ENCODE data around the gene PTPN14. TPM values are rescaled to one million over a fixed set of nuclear protein-coding genes. Genes with fewer than 3 reads are reported as not detected.

The PTPN14 gene
- total and polyA plus RNA-seq, 2 of the 8 experiments (the other 6 are each of a cell fraction or from before 2014, with no cell fraction given) = 14.4 to 93.6 TPM

GRCh38 chr1:214473862-214474261 is 77.5 kb downstream of the PTPN14 start:
- Histone ChIP-seq H3K18ac (ENCODE audit: extremely low read depth, low read length) (no peak overlapping the region), H2AFZ (ENCODE audit: low read length) (no peak overlapping the region), H4K8ac (ENCODE audit: extremely low read depth, insufficient read depth, low read length) (no peak overlapping the region), H3K9me3 (ENCODE audit: insufficient read depth in 2 of 2, low read depth in 1 of 2, low read length in 1 of 2) (no peaks in the 10 kb centered on the region), H3K23me2 (ENCODE audit: low read depth, low read length) (no peaks in the 10 kb centered on the region), H3K4me3 (ENCODE audit: extremely low read depth in 1 of 4, insufficient read depth in 2 of 4, low read depth in 3 of 4, low read length in 4 of 4) (no peak overlapping the region), H2BK12ac (ENCODE audit: low read depth, low read length) (no peak overlapping the region; the same call in 1 of the 2 replicates), H2BK5ac (ENCODE audit: low read depth, low read length) (no peak overlapping the region), H4K91ac (replicated peaks; ENCODE audit: insufficient read length, low read length) (no peak overlapping the region), H3K79me2 (ENCODE audit: control insufficient read depth in 1 of 2, insufficient read depth in 2 of 2, low read length in 2 of 2) (peaks cover 4 to 90% of the 10 kb centered on the region in 2 experiments; a peak in 3 of 4 replicates), H3K56ac (replicated peaks; ENCODE audit: insufficient read length, low read depth, low read length) (no peak overlapping the region), H3K79me1 (ENCODE audit: low read depth, low read length) (no peaks in the 10 kb centered on the region; the same call in 1 of the 2 replicates), H3K4me1 (replicated peaks in 1 of 4; ENCODE audit: control insufficient read depth in 3 of 4, insufficient read depth in 4 of 4, low read length in 3 of 4) (peaks cover 0 to 26% (median 10%) of the 10 kb centered on the region in 4 experiments; a peak in 5 of 7 replicates), H3K4ac (replicated peaks; ENCODE audit: insufficient read length, low read depth, low read length) (no peak overlapping the region), H3K9ac (replicated peaks in 1 of 4; ENCODE audit: extremely low read depth in 1 of 4, low read depth in 3 of 4, low read length in 3 of 4) (peak overlapping the region in 1 of 4 experiments; percentile 34; a peak in 1 of 7 replicates), H3K14ac (ENCODE audit: insufficient read length) (no peak overlapping the region), H3K36me3 (ENCODE audit: control insufficient read depth in 2 of 4, insufficient read depth in 4 of 4, low read length in 3 of 4) (no peaks in the 10 kb centered on the region), H2BK120ac (replicated peaks; ENCODE audit: low read depth, low read length) (no peak overlapping the region), H3K27me3 (replicated peaks in 1 of 4; ENCODE audit: control insufficient read depth in 3 of 4, extremely low read depth in 1 of 4, insufficient read depth in 3 of 4, low read length in 3 of 4) (no peaks in the 10 kb centered on the region), H2BK15ac (ENCODE audit: low read length) (no peak overlapping the region), H2BK20ac (ENCODE audit: low read length) (no peak overlapping the region), H3K23ac (ENCODE audit: insufficient read length) (no peak overlapping the region), H3K4me2 (ENCODE audit: insufficient read depth in 1 of 2, low read depth in 2 of 2, low read length in 2 of 2) (no peak overlapping the region), H4K20me1 (replicated peaks in 1 of 2; ENCODE audit: control insufficient read depth in 1 of 2, insufficient read depth in 2 of 2, low read length in 2 of 2) (no peaks in the 10 kb centered on the region), H4K5ac (ENCODE audit: insufficient read length, low read depth, low read length) (no peak overlapping the region), H2AK5ac (ENCODE audit: low read depth, low read length) (peak overlapping the region; percentile 18; the same call in 1 of the 2 replicates), H3K27ac (ENCODE audit: low read depth, low read length) (no peak overlapping the region)
- CTCF ChIA-PET (ENCODE audit: partially characterized antibody) = interaction anchor here (1.1 to 2.1 kb wide), 8 partner anchors 8 to 144 kb away, joined by 3 to 10 read pairs (median 3); no protein-coding TSS in a partner anchor
- POLR2A ChIA-PET (ENCODE audit: partially characterized antibody) = interaction anchor here (0.9 to 4.2 kb wide), 3 partner anchors 14 to 78 kb away, joined by 3 to 25 read pairs (median 9); partner anchors contain the start of gene PTPN14
- WGBS, 2 experiments (ENCODE audit: extremely low coverage in 1 of 2, insufficient coverage in 1 of 2, insufficient read length in 1 of 2, insufficient replicate concordance in 2 of 2, low coverage in 1 of 2, low lambda C conversion rate in 2 of 2, missing lambda C conversion rate in 1 of 2) = 95% methylated on average over 2 of the region's 2 CpGs; no CpG with 5 or more reads in 1 of the 2 experiments
- no peak for DNase-seq (ENCODE audit: low read depth in 1 of 2, low spot score in 2 of 2)
- FAIRE-seq = no peak
- TF ChIP-seq BACH1 (IDR thresholded peaks at IDR 0.05; ENCODE audit: low read length) (no peak), KDM4A (IDR thresholded peaks at IDR 0.05; ENCODE audit: low read depth, low read length, severe bottlenecking) (no peak), RXRA (IDR thresholded peaks at IDR 0.05; ENCODE audit: insufficient read depth, low read depth, low read length) (no peak), KDM1A (IDR thresholded peaks at IDR 0.05; ENCODE audit: borderline replicate concordance, low read length) (no peak), EP300 (IDR thresholded peaks at IDR 0.05; ENCODE audit: borderline replicate concordance in 1 of 2, low read depth in 2 of 2, low read length in 2 of 2) (no peak), PHF8 (conservative IDR thresholded peaks at IDR 0.05; ENCODE audit: low read depth, low read length) (no peak), CBX5 (IDR thresholded peaks at IDR 0.05; ENCODE audit: low read depth, low read length) (no peak), CHD2 (IDR thresholded peaks at IDR 0.05; ENCODE audit: low read length) (no peak), MAX (IDR thresholded peaks at IDR 0.05) (no peak), SP4 (IDR thresholded peaks at IDR 0.05; ENCODE audit: low read length) (no peak), HDAC2 (IDR thresholded peaks at IDR 0.05; ENCODE audit: borderline replicate concordance in 1 of 2, low read depth in 2 of 2, low read length in 2 of 2) (no peak), RBBP5 (IDR thresholded peaks at IDR 0.05; ENCODE audit: borderline replicate concordance, low read depth, low read length) (no peak), SIX5 (IDR thresholded peaks at IDR 0.05; ENCODE audit: low read depth, low read length) (no peak)
